HepG2 (cell line): ENCODE measurements around the gene NDUFS7. TPM values are rescaled to one million over a fixed set of nuclear protein-coding genes. Genes with fewer than 3 reads are reported as not detected.

Experiments used
- CBX2 ChIP-seq, 2 experiments: fragments of 200-600 bp in 1 of 2; sonication (generic); formaldehyde crosslinking in 1 of 2; IDR thresholded peaks; 2 replicates each; pipeline versions ENCODE4 v1.7.0 to v1.8.1; 2018 to 2022; ENCODE audit warnings: low read depth in 2 of 2, low read length in 1 of 2, mild to moderate bottlenecking in 1 of 2, missing genetic modification reagents in 1 of 2
- CENPT ChIP-seq: sonication (generic); formaldehyde crosslinking; IDR thresholded peaks from 2 replicates; pipeline ENCODE4 v1.8.0; 2022; ENCODE audit warnings: low read depth, mild to moderate bottlenecking, moderate library complexity, missing genetic modification reagents
- CREB3 ChIP-seq: sonication (generic); formaldehyde crosslinking; IDR thresholded peaks from 2 replicates; pipeline ENCODE4 v1.5.0; 2020; ENCODE audit warnings: missing genetic modification reagents
- GABPA ChIP-seq, 2 experiments: IDR thresholded peaks; 2 replicates each; pipeline ENCODE4 v1.6.1; 2011 to 2016; ENCODE audit warnings: low read depth in 2 of 2, low read length in 1 of 2, missing biosample characterization in 1 of 2, missing genetic modification characterization in 1 of 2
- GRHL1 ChIP-seq: sonication (generic); formaldehyde crosslinking; conservative IDR thresholded peaks from 2 replicates; pipeline ENCODE4 v1.8.0; 2022; ENCODE audit warnings: missing genetic modification reagents
- JUND ChIP-seq: sonication (generic); formaldehyde crosslinking; IDR thresholded peaks from 2 replicates; pipeline ENCODE4 v1.8.0; 2022; ENCODE audit warnings: mild to moderate bottlenecking, missing genetic modification reagents
- KDM3A ChIP-seq: IDR thresholded peaks from 2 replicates; pipeline ENCODE4 v1.6.1; 2018; ENCODE audit warnings: low read depth, missing compliant biosample characterization
- NCOA5 ChIP-seq: sonication (generic); formaldehyde crosslinking; IDR thresholded peaks from 2 replicates; pipeline ENCODE4 v1.4.0; 2020; ENCODE audit warnings: missing genetic modification reagents
- PTBP1 ChIP-seq: fragments of 200-400 bp; formaldehyde crosslinking; IDR thresholded peaks from 2 replicates; pipeline ENCODE4 v1.6.1; 2018; ENCODE audit warnings: low read length, low read depth; ENCODE audit not compliant: poor library complexity, severe bottlenecking
- RFX5 ChIP-seq: IDR thresholded peaks from 2 replicates; pipeline ENCODE4 v1.6.1; 2011; ENCODE audit warnings: low read depth, low read length, improper control_type of control experiment
- ZFP36L1 ChIP-seq: sonication (generic); formaldehyde crosslinking; IDR thresholded peaks from 2 replicates; pipeline ENCODE4 v1.8.0; 2022; ENCODE audit warnings: mild to moderate bottlenecking, missing genetic modification reagents, moderate library complexity
- ZKSCAN5 ChIP-seq: sonication (generic); formaldehyde crosslinking; IDR thresholded peaks from 2 replicates; pipeline ENCODE4 v1.5.1; 2020; ENCODE audit warnings: mild to moderate bottlenecking, missing genetic modification reagents
- ZNF224 ChIP-seq: sonication (generic); formaldehyde crosslinking; IDR thresholded peaks from 2 replicates; pipeline ENCODE4 v1.5.0; 2020; ENCODE audit warnings: mild to moderate bottlenecking, missing genetic modification reagents
- ZNF230 ChIP-seq: sonication (generic); formaldehyde crosslinking; IDR thresholded peaks from 2 replicates; pipeline ENCODE4 v1.4.0; 2020; ENCODE audit warnings: mild to moderate bottlenecking, missing genetic modification reagents
- ZNF317 ChIP-seq: sonication (generic); formaldehyde crosslinking; IDR thresholded peaks from 2 replicates; pipeline ENCODE4 v1.5.0; 2020; ENCODE audit warnings: mild to moderate bottlenecking, missing genetic modification reagents
- ZNF451 ChIP-seq: sonication (generic); formaldehyde crosslinking; IDR thresholded peaks from 2 replicates; pipeline ENCODE4 v1.5.0; 2020; ENCODE audit warnings: mild to moderate bottlenecking, missing genetic modification reagents
- ZNF580 ChIP-seq: IDR thresholded peaks from 2 replicates; pipeline ENCODE4 v1.6.1; 2016; ENCODE audit warnings: low read depth, borderline replicate concordance
- ZNF589 ChIP-seq: sonication (generic); formaldehyde crosslinking; conservative IDR thresholded peaks from 2 replicates; pipeline ENCODE4 v1.8.0; 2022; ENCODE audit warnings: mild to moderate bottlenecking, moderate library complexity, missing genetic modification reagents
- ZNF687 ChIP-seq: sonication (generic); formaldehyde crosslinking; IDR thresholded peaks from 2 replicates; pipeline ENCODE4 v1.5.1; 2020; ENCODE audit warnings: mild to moderate bottlenecking, missing genetic modification reagents, moderate library complexity
- ZNF768 ChIP-seq: sonication (generic); formaldehyde crosslinking; IDR thresholded peaks from 2 replicates; pipeline ENCODE4 v1.4.0; 2020; ENCODE audit warnings: missing genetic modification reagents
- ZNF891 ChIP-seq: sonication (generic); formaldehyde crosslinking; IDR thresholded peaks from 2 replicates; pipeline ENCODE4 v1.5.0; 2020; ENCODE audit warnings: mild to moderate bottlenecking, missing genetic modification reagents
- polyA plus RNA-seq, 8 experiments: library from polyadenylated mRNA; depleted of rRNA in 3 of 8; stranded (reverse) in 7 of 8; unstranded in 1 of 8; fragments of >200 nt; fragmentation: Illumina TruSeq in 4 of 8; extraction: Trizol in 4 of 8; gene quantifications; 2 replicates each; pipeline versions ENCODE4 v1.2.1 to v1.2.3, GENCODE V29; 2011 to 2016; ENCODE audit warnings: low read depth in 4 of 8, missing spikeins in 1 of 8, mixed read lengths in 1 of 8; ENCODE audit not compliant: insufficient read depth in 1 of 8
- total RNA-seq, 5 experiments: library from RNA; depleted of rRNA; stranded (reverse); fragments of >200 nt; fragmentation: Illumina TruSeq; extraction: Trizol; gene quantifications; 2 replicates each; pipeline ENCODE4 v1.2.3, GENCODE V29; 2016; ENCODE audit warnings: low read depth in 1 of 5

The NDUFS7 gene
- total and polyA plus RNA-seq, 2 of the 13 experiments (the other 11 are each of a cell fraction or from before 2014, with no cell fraction given): 34.3 to 66.9 TPM

- peak; percentile 96 for TF ChIP-seq ZNF891 (CRISPR knock-in tag)
- peak; percentile 82 for TF ChIP-seq GABPA (IDR thresholded peaks at IDR 0.05; ENCODE audit: low read depth, low read length)
- peak; percentile 92 for TF ChIP-seq GABPA (CRISPR knock-in tag; IDR thresholded peaks at IDR 0.05; ENCODE audit: low read depth)
- TF ChIP-seq NCOA5 (CRISPR knock-in tag): 0 out of 2 replicates have a peak, but pooled peaks have one; percentile 71
- TF ChIP-seq PTBP1: no peak
- TF ChIP-seq ZNF230 (CRISPR knock-in tag): peak; percentile 76; the same call in 1 of the 2 replicates
- peak; percentile 93 for TF ChIP-seq CREB3
- TF ChIP-seq ZFP36L1 (CRISPR knock-in tag): peak; percentile 96
- TF ChIP-seq JUND: peak; percentile 52; the same call in 1 of the 2 replicates
- no peak; the same call in 1 of the 2 replicates for TF ChIP-seq GRHL1 (CRISPR knock-in tag)
- no peak for TF ChIP-seq CBX2 (IDR thresholded peaks at IDR 0.05; ENCODE audit: low read depth, low read length)
- peak; percentile 86; the same call in 1 of the 2 replicates for TF ChIP-seq CBX2 (CRISPR knock-in tag; IDR thresholded peaks at IDR 0.05; ENCODE audit: low read depth)
- TF ChIP-seq ZNF580 (CRISPR knock-in tag): peak; percentile 54; the same call in 1 of the 2 replicates
- no peak for TF ChIP-seq ZKSCAN5 (CRISPR knock-in tag)
- peak; percentile 93 for TF ChIP-seq ZNF317
- peak; percentile 94; the same call in 1 of the 2 replicates for TF ChIP-seq KDM3A (CRISPR knock-in tag)
- TF ChIP-seq RFX5: no peak; the same call in 1 of the 2 replicates
- peak; percentile 98 for TF ChIP-seq ZNF687 (CRISPR knock-in tag)
- TF ChIP-seq ZNF589 (CRISPR knock-in tag): peak; percentile 98
- TF ChIP-seq ZNF451 (CRISPR knock-in tag): peak; percentile 83
- TF ChIP-seq CENPT (CRISPR knock-in tag): no peak; the same call in none of the 2 replicates
- TF ChIP-seq ZNF768: peak; percentile 91
- TF ChIP-seq ZNF224 (CRISPR knock-in tag): peak; percentile 97
Measured at GRCh38 chr19:1383312-1384084, at the start of gene NDUFS7 (continued).
